GM18499 (cell line): ENCODE results near the gene ATP8B3.

Experiments
- ATAC-seq: cut with Tn5 transposase; IDR thresholded peaks from one replicate; pipeline ENCODE4 v1.9.1; 2021; ENCODE audit warnings: moderate number of reproducible peaks; ENCODE audit not compliant: insufficient read depth, unreplicated experiment

The ATP8B3 gene, protein sequence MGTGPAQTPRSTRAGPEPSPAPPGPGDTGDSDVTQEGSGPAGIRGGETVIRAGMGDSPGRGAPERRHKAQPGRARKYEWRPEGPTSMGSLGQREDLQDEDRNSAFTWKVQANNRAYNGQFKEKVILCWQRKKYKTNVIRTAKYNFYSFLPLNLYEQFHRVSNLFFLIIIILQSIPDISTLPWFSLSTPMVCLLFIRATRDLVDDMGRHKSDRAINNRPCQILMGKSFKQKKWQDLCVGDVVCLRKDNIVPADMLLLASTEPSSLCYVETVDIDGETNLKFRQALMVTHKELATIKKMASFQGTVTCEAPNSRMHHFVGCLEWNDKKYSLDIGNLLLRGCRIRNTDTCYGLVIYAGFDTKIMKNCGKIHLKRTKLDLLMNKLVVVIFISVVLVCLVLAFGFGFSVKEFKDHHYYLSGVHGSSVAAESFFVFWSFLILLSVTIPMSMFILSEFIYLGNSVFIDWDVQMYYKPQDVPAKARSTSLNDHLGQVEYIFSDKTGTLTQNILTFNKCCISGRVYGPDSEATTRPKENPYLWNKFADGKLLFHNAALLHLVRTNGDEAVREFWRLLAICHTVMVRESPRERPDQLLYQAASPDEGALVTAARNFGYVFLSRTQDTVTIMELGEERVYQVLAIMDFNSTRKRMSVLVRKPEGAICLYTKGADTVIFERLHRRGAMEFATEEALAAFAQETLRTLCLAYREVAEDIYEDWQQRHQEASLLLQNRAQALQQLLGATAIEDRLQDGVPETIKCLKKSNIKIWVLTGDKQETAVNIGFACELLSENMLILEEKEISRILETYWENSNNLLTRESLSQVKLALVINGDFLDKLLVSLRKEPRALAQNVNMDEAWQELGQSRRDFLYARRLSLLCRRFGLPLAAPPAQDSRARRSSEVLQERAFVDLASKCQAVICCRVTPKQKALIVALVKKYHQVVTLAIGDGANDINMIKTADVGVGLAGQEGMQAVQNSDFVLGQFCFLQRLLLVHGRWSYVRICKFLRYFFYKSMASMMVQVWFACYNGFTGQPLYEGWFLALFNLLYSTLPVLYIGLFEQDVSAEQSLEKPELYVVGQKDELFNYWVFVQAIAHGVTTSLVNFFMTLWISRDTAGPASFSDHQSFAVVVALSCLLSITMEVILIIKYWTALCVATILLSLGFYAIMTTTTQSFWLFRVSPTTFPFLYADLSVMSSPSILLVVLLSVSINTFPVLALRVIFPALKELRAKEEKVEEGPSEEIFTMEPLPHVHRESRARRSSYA (N-terminal part only)

DNA sequence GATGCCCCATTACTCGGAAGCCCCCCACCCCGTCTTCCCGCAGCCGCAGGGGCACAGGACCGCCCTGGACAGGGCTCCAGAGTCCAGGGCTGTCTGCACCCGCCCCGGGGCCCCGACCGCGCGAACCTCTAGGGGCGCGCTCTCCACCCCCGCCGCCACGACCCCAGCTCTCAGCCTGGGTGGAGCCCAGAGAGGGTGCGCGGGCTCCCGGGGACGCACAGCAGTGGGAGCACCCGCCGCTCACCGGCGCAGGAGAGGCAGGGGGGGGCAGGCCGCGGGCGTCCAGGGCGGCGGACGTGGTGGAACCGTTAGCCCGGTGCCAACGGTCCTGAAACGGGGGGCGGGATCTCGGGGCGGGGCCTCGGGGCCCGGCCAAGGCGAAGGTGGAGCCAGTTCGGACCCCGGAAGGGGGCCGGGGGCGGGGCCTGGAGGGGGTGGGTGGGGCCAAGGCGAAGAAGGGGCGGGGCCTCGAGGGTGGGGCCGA, at the start of gene ATP8B3:
Gene ATP8B3 (minus strand): TSS at position 335 of the 484 bp plus-strand sequence. CDS start 540 bp downstream, outside the sequence.
- peak; percentile 15 for ATAC-seq

DNA sequence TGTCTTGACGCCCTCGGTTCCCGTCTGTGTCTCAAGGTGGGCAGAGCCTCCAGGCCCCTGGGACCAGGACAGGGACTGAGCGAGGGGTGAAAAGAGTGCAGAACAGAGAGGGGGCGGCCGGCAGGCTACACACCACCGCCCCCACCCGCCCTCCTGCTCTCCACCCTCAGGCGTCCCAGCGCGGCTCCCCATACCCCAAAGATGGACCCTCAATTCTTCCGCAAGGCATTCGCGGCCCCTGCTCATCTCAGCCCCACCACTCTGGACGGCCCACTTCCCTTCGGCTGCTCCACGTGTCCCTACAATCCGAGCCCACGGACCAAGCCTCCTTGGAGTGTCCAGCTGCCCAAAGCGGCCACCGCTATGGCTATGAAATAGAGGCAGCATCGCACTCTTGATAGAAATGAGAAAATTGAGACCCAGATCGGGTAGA, 49.5 kb upstream of the ATP8B3 start:
- no peak for ATAC-seq

DNA sequence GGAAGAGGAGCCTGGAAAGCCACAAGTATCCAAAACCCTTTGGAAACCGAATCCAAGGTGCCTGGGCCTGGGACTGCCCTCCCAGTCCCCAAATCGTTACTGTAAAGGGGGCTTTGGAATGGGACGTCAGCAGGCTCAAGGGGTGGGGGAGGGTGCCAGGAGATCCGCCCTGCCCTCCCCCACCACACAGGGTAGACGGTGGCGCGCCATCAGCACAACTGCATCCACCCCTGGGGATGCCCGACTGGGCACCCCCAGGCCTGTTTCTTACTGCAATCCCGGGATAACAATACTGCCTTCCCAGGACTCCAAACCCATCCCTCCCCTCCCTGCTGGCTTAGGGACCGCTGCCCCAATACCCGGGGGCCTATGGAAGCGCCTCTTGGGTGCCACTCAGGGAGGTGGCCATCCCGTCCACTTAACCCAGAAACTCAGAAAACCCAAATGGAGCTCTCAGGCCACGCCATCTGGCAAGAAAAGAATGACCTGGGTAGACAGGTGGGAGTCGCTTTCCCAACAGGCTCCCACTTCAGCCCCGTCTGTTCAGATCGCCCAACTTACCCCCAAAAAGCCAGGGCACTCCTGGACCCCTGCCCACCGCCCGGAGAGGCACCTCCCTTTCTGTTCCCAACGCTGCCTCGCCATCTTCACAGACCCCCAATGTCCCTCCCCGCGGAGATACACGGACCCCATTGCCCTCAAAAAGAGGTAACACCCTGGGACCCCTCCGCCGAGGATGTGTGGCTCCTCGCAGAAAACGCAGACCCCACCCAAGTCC, 48.9 kb upstream of the ATP8B3 start:
- ATAC-seq: no peak

DNA sequence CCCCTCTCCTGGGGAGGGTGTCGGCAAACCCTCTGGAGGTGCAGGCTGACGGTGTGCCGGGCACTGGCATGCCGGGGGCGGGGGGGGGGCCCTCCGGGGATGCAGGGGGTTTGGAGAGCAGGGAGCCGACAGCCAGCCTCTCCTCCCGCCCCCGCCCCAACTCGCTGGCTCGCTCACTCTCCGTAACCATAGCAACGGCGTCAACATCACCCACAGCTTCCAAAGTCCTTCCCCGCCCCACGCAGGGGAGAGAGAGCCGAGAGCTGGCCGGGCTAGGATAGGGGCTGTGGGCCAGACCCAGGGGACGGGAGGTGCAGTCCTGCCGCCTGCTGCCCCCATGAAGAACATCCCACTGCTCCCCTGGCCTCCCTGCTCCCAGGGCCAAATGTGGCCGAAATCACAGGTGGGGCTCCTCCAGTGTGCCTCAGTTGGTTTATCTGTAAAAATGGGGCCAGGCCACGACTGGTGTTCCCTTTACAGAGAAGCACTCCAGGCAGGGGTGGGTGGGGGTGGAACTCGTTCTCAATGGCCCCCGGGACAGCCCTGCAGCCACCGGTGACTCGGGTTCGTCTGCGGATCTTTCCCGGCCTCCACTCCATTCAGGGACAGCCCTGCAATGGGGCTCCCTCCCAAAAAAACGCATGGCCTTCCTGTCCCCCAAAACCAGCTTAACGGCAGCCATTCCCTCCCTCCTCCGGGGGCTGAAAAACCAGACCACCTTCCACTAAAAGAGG, 48.1 kb upstream of the ATP8B3 start:
- no peak for ATAC-seq

DNA sequence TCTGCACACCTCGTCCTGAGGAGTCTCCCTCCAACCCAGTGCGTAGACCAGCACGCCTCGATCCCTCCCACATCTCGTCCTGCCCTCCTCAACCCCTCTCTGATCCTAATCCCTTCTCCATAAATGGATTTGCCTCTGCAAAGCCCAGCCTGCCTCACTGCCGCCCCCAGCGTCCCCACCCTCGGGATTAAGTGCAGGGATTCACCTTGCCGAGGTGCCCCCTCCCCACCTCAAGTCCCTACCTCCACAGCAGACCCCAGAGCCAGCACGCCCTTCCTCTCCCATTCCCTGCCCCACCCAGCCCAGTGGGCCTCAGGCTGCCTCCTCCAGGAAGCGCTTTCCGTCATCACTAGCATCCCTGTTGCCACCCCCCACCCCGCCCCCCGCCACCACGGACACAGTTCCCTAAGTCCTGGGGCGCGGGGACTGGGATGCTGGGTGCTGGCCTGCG, 47.3 kb upstream of the ATP8B3 start:
- no peak for ATAC-seq

DNA sequence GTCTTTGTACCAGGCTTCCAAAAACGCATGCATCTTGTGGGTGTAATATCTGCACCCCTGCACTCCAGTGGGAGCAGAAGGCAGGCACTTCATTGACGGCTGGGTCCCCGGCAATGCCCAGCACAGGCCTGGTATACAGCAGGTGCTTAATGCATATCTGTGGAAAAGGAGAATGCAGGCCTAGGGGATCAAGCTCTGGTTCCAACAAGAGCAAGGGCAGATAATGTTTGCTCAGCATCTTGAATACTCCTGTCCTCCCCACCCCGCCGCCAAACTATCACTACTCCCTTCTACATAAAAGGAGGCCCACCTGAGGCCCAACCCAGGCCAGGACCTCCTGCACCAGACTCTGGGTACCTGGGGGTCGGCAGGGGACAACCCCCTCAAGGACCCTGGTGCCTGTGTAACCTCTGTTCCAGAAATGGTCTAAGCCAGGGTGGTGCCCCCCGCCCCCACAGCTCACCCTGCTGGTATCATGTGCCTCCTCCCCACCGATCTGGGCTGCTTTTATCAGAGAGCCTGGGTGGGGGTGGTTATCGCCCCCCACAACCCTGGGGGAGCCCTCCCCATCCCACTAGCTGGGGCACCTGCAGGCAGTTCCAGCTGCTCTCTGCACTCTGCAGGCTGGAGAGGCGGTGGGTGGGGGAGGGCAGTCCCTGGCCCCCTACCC, 46.5 kb upstream of the ATP8B3 start:
- ATAC-seq: no peak

DNA sequence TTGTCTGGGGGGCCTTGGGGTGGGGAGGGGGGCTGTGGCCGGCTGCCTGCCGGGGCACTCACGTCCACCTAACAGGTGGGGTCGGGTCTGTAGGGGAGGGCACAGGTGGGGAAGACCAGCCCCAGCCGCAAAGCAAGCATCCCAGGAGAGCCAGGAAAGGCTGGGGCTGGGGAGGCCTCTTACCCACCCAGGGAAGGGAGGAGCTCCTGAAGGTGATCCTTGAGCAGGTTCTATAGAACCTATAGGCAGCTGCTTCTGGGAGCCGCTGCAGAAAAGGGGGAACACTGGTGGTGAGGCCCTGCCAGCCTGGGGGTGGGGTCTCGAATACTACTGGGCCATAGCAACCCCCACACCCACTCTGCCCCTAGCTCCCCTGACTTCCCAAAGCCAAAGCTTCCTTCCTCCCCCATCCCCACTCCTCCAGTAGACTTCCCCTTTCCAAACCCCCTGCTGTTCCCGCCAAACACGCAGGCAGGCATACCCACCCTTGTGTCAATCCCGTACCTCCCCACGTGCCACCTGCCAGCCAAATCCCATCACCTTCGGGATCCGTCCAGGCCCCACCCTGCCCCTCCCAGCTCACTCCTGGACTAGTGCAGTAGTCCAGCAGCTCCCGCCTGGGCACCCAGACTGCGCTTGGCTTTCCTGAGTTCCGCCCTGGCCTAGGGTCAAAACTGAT, 45.7 kb upstream of the ATP8B3 start:
- no peak for ATAC-seq

DNA sequence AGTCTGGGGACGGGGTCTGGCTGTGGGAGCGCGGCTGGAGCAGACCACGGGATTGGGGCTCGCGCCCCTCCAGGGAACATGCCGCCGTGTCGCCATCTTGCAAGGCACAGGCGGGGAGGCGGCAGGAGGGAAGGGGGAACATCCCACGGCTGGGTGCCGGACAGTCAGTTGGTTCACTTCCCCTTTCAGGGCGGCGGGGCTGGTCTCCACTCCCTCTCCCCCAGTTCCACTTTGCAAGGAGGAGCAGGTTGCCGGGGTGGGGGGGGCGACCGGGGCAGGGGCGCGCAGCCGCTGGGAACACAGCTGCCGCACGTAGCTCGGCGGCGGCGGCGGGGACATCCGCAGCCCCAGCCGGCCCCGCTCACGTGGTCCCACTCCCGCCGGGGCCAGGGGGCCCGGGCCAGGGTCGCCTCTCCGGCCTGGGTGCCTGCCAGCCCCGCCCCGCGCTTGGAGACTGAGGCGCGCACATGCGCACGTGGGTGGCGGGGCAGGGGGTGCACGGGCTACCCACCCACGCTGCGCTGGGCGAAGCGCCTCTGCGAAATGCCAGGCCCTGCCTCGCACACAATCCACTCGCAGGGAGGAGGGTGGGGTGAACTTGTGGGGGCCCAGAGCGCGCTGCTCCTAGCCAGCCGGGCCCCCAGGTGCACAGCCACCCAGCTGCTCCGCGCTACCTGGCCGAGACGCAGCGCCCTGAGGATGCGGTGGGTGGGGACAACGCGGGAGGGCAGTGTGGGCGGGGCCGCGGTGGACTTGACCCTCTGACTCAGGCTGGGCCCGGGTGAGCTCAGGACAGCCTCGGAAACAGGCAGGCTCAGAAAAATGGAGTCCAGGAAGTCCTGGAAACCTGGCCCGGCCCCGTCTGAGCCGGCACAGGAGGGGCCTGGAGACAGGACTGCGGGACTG, 44.9 kb upstream of the ATP8B3 start:
- no peak for ATAC-seq

DNA sequence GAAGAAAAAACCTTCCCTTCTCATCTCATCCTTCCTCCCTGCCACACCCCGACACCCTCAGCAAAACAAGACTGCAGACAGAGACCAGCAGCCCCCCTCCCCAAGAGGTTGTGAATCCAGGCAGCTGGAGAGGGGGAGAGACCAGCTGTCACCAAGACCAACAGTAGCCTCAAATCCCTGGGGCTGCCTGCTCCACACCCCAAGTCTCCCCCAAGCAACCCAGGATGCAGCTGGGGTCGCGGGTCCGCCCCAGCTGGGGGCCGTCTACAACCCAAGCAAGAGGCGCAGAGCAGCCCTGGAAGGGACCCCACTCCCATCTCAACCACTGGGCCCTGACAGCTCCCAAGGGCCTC, 44.2 kb upstream of the ATP8B3 start:
- no peak for ATAC-seq

DNA sequence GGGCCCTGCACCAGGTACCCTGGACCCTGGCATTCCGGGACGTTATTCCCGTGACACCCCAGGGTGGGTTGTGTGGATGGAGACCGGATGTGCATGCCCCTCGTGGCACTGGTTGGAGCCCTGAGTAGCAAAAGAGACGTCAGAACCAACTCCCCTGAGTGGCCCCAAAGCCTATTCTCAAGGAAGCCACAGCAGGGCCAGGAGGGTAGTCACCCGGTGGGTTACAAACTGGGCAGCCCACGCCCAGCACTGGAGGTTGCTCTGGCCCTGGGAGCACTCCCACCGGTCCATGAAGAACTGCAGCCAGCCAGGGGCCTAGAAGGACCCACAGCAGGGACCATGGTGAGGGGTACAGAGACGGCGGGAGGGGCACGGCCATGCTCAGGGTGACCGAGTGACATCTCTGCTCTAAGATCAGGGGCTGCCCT, 43.8 kb upstream of the ATP8B3 start:
- ATAC-seq: no peak

DNA sequence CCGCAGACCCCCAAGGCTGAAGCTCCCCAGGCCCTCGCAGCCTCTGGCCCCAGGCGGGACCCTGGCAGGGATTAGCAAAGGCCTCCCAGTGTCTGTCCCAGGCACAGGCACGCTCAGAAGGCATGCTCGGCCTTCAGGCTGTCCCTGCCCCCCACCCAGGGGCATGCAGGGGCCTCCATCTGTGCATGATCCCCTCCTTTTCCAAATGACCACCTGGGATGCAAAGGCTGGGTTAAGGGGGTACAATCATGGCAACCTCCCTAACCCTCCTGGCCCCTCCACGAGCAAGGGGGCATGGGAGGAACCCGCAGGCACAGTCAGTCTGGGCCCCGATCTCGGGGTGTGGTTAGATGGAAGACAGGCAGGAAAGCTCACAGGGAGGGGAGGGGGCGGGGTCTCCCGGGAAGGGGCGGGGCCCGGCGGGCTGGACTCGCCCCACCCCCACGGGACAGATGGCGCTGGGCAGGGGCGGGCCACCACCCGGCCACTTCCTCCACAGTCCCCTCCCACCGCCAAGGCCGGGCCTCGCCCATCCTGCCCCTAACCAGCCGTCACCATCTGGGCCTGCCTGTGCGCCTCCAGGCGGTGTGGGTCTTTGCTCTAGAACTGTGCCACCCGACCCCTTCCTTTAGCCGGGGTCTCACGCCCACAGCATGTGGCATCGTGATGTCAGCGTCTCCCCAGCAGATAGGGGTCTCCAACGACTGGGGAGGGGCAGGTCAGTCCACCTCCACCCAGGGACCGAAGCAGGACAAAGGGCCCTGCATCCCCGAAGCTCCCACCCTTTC, 43.2 kb upstream of the ATP8B3 start:
- ATAC-seq: no peak

DNA sequence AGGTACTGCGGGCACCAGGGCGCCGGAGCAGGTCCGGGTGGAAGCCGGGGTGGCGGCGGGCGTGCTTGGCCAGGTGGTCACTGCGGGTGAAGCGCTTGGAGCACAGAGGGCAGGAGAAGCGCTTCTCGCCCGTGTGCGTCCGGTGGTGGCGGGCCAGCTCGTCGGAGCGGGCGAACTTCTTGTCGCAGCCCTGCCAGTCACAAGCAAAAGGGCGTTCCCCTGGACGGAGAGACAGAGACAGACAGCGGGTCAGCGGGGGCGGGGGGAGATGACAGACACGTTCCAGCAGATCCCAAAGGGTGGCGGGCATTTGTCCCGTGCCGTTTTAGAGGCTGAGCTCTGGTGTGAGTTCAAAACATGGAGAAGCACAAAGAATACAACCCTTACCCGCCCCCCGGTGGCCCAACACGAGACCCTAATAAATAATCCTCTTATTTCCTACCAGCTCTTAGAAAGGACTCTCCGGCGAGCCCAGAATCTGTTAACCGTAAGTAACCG, 42.5 kb upstream of the ATP8B3 start:
- ATAC-seq: no peak

DNA sequence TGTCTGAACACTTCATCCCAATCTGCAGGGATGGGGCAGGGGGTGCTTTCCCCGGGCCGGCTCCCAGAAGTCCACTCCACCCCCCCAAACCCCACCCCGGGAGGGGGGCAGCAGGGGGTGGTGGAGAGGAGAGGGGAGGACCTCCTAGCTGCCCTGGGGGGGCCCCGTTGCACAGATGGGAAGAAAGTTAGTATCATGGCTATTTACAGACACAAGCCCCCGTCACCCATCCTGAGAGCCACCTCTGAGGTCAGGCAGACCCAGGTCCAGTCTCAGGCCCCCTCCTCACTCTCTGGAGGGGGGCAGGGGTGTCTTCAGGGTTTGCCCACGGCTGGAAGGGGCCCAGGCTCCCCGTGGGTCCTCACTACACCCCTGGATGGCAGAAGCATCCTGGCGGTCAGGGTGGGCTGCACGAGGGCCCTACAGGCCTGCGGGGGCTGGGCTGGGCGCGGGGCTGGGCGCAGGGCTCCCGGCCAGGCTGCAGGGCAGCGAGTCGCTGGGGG, 42.0 kb upstream of the ATP8B3 start:
- ATAC-seq: no peak

DNA sequence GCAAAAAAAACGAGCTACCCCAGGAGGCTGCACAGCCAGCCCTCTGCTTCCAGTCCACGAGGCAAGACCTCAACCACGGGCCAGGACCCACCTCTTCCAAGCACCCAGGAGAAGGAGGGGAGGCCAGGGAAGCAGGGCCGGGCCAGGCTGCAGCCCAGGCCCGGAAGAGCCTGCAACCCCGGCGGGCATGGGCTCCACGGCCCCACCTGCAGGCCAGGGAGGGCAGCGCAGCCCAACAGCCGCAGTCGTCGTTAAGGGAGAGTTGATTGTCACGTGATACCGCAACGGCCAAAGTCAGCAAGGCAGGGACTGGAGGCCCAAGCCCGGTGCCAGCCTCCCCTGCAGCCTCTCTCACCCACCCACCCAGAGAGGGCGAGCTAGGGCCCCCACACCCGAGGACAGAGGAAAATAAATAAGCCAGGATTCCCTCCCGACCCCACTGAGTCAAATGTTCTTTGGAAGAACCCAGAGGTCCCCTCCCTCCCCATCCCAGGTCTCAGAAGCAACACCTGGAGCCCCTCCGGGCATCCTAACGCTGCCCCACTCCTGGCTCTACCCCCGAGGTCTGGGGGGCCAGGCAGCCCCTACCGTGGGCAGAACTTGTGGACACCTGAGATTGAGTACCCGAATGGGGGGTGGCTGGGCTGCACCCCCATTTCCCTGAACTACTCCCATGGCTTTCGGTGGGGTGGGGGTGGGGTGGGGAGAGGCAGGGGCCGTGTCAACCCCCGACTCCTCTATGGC, 41.4 kb upstream of the ATP8B3 start:
- no peak for ATAC-seq

DNA sequence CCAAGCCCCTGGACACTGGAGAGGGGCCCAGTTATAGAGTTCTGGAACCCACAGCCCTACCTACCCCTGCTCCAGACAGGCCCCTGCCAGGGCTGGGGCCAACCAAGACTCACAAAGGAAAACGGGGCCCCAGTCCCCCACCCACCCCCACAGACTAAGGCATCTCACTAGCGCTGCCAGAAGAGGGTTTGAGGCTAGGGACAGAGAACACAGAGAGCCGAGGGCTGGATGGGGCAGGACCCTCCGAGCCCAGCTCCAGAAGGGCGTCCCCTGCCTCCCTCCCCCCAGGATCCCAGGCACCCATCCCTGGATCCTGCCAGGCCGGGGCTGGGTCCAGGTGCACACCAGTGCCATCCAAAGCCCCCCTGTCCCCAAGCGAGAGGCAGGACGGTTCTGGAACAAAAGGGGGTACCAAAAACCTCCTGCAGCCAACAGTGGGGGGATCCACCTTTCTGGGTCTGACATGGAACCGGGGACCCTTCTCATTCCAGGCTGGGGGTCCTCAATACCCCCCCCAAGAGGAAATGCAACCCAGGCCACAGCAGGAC, 40.6 kb upstream of the ATP8B3 start:
- ATAC-seq: no peak
